Measurements from ENCODE around the gene MYCL. TPM values are rescaled to one million over a fixed set of nuclear protein-coding genes. Genes with fewer than 3 reads are reported as not detected.

MYCL gene
- total and polyA plus RNA-seq, 10 donors = 0.90 to 7.3 (median 4.4) TPM

GRCh38 chr1:39892601-39893595, 8.8 kb downstream of the MYCL start:
- WGBS, 5 donors = 30 to 38% (median 36%) methylated on average over 6 of the region's 6 CpGs
- intact Hi-C loops (cut with DNase I; ENCODE audit: low total_unique reads) = no loop called here
- Histone ChIP-seq H3K36me3 (no peaks in the 10 kb centered on the region), H3K27me3 (replicated peaks in 1 of 7) (peaks cover 0 to 55% (median 0%) of the 10 kb centered on the region in 7 donors), H3K4me3 (no peak overlapping the region), H3K4me1 (peaks cover 0 to 40% (median 6%) of the 10 kb centered on the region in 6 donors), H3K9me3 (no peaks in the 10 kb centered on the region), H3K27ac (no peak overlapping the region)
- DNase-seq = no peak
- TF ChIP-seq CTCF (IDR thresholded peaks at IDR 0.05 in 8 of 11, conservative IDR thresholded peaks at IDR 0.05 in 3 of 11) (no peak), POLR2AphosphoS5 (IDR thresholded peaks at IDR 0.05) (no peak), POLR2A (IDR thresholded peaks at IDR 0.05) (no peak)

GRCh38 chr1:39890880-39891279, 10.8 kb downstream of the MYCL start:
- Histone ChIP-seq H3K27me3 (replicated peaks in 1 of 7) (peaks cover 0 to 35% (median 0%) of the 10 kb centered on the region in 7 donors), H3K27ac (peak overlapping the region in 3 of 8 donors; percentile 45 to 67 (median 49)), H3K36me3 (no peaks in the 10 kb centered on the region), H3K4me1 (peaks cover 0 to 40% (median 6%) of the 10 kb centered on the region in 6 donors), H3K9me3 (no peaks in the 10 kb centered on the region), H3K4me3 (peak overlapping the region in 1 of 8 donors; percentile 9)
- WGBS, 5 donors = 89 to 96% (median 95%) methylated on average over 1 of the region's 1 CpG
- no peak for TF ChIP-seq CTCF (IDR thresholded peaks at IDR 0.05 in 8 of 11, conservative IDR thresholded peaks at IDR 0.05 in 3 of 11)
- intact Hi-C loops (cut with DNase I; ENCODE audit: low total_unique reads) = no loop called here
- no peak for DNase-seq

- Histone ChIP-seq H3K9me3 (no peaks in the 10 kb centered on the region), H3K27me3 (replicated peaks in 1 of 7) (peaks cover 0 to 31% (median 0%) of the 10 kb centered on the region in 7 donors), H3K4me3 (peak overlapping the region in 1 of 8 donors; percentile 9), H3K36me3 (no peaks in the 10 kb centered on the region), H3K4me1 (peaks cover 0 to 40% (median 6%) of the 10 kb centered on the region in 6 donors), H3K27ac (peak overlapping the region in 5 of 8 donors; percentile 14 to 67 (median 48))
- TF ChIP-seq POLR2AphosphoS5 (IDR thresholded peaks at IDR 0.05) = no peak
- no peak for TF ChIP-seq POLR2A (IDR thresholded peaks at IDR 0.05)
- TF ChIP-seq CTCF (IDR thresholded peaks at IDR 0.05 in 8 of 11, conservative IDR thresholded peaks at IDR 0.05 in 3 of 11) = no peak
- no peak for DNase-seq
- intact Hi-C loops (cut with DNase I; ENCODE audit: low total_unique reads) = no loop called here
These were observed 11.4 kb downstream of the MYCL start for GRCh38 chr1:39890273-39890672.

DNA sequence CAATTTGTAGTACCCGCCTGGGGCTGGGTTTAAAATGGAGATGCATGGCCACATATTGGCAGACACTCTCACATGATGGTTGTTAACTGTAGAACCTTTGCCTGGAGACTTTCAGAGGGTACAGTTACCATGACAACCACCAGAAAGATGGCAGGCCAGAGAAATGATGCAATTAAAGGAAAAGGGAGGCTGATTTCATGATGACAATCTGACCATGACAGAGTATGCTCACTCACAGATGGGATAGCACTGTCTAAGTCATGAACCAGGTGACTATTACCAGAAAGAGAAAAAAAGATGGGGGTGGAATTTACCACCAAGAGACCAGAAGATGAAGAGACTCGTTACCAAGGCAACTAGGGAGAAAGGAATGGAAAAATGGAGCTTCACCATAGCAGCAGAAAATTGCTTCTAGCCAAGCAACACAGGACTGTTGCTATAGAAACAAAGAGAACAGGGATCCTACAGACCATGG, 14.9 kb downstream of the MYCL start:
- H3K27me3 ChIP-seq (replicated peaks in 1 of 7) = peaks cover 0 to 9% (median 0%) of the 10 kb centered on the region in 7 donors
- intact Hi-C loops (cut with DNase I; ENCODE audit: low total_unique reads) = no loop called here
- TF ChIP-seq POLR2A (IDR thresholded peaks at IDR 0.05) (no peak), POLR2AphosphoS5 (IDR thresholded peaks at IDR 0.05) (no peak), CTCF (IDR thresholded peaks at IDR 0.05 in 8 of 11, conservative IDR thresholded peaks at IDR 0.05 in 3 of 11) (no peak)
- no peak for DNase-seq
- H3K4me3 ChIP-seq = no peak overlapping the region
- 63 to 89% (median 83%) methylated on average over 2 of the region's 2 CpGs for WGBS, 5 donors
- no peak overlapping the region for H3K27ac ChIP-seq
- H3K4me1 ChIP-seq = peaks cover 10 to 46% (median 17%) of the 10 kb centered on the region in 6 donors
- no peaks in the 10 kb centered on the region for H3K9me3 ChIP-seq
- no peaks in the 10 kb centered on the region for H3K36me3 ChIP-seq

Measured in spleen (tissue), 11 donors.